ENCODE measurements around the gene PJA1.

PJA1 gene, protein sequence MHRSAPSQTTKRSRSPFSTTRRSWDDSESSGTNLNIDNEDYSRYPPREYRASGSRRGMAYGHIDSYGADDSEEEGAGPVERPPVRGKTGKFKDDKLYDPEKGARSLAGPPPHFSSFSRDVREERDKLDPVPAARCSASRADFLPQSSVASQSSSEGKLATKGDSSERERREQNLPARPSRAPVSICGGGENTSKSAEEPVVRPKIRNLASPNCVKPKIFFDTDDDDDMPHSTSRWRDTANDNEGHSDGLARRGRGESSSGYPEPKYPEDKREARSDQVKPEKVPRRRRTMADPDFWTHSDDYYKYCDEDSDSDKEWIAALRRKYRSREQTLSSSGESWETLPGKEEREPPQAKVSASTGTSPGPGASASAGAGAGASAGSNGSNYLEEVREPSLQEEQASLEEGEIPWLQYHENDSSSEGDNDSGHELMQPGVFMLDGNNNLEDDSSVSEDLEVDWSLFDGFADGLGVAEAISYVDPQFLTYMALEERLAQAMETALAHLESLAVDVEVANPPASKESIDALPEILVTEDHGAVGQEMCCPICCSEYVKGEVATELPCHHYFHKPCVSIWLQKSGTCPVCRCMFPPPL

DNA sequence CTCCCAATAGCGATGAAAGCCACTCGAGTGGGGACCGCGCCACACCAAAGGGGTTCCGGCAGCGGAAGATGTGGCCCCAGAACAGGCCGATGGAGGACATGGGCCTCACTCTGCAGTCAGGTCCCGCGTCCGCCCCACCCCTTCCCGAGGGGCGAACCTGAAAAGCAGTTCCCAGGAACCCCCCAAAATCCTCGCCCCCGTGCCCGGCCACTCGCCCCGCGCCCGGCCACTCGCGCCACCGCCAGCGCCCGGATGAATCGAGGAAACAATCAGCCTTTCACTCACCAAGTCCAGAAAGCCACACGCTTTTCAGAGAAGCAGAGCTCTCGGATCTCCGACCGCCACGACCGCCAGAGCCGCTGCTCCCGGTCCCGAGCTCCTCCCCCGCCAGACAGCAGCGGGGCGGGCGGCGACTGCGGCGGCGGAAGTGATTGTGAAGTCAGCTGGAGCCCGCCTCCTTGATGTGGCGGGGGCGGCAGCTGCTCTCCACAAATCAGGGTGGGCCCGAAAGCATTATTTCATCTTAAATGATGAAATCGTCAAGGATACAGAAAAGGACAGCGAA, at the start of gene PJA1:
Gene PJA1 (minus strand): TSS at position 367 of the 565 bp plus-strand sequence. CDS start 2,380 bp downstream, outside the sequence.
- peak; percentile 49 for DNase-seq

DNA sequence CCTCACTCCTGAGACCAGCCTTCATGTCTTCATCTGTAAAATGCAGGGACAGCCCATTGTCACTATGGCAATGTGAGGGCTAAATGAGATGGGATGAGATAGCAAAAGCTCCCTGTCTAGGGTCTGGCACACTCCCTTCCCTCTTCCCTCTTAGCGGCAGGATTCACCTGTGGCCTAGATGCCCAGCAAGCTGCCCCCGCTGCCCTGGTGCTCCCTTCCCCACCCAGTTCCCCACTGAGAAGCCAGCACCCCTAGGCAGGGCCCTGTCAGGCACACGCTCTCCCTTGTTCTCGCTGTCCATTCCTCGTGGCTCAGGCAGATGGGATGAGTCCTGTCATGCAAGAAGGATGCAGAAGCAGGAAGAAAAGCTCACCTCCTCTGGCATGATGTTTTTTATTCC, 49.2 kb upstream of the PJA1 start:
- no peak for DNase-seq

GRCh38 chrX:69211701-69212100, 46.4 kb upstream of the PJA1 start:
- DNase-seq = no peak

DNA sequence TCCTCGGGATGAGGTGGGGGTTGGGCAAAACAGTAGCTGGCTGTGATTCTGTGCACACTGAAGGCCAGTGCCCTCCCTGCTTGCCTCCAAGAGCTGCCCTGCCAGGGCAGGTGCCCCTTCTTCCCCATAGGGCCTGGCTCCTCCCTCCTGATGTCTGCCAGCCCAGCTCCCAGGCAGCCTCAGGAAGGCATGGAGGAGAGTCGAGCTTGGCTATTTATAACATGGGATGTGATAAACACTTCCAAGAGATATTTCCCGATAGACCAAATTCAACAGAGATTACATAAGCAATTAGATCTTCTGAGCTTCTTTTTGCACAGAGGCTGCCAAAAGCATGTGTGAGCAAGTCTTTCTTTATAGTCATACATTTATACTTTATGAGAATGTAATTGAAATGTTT, 45.3 kb upstream of the PJA1 start:
- no peak for DNase-seq

GRCh38 chrX:69207216-69207615, 42.0 kb upstream of the PJA1 start:
- DNase-seq = no peak

DNA sequence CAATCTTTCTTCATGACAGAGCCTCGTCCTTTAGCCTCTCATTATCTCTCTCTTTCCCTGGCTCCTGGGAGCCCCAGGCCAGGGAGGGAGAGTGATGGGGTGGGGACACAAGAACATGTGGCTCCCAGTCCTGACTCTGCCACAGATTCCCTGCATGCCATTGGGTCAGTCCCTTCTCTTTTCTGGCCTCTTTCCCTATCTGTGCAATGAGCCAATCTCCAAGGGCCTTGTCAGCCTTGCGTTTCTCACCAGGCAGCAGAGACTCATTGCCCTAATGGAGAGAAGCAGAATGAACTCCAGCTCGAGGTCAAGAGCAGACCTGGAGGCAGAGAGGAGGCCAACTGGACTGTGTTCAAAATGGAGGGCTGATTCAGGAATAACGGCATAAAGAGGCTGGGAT, 38.4 kb upstream of the PJA1 start:
- DNase-seq = no peak

DNA sequence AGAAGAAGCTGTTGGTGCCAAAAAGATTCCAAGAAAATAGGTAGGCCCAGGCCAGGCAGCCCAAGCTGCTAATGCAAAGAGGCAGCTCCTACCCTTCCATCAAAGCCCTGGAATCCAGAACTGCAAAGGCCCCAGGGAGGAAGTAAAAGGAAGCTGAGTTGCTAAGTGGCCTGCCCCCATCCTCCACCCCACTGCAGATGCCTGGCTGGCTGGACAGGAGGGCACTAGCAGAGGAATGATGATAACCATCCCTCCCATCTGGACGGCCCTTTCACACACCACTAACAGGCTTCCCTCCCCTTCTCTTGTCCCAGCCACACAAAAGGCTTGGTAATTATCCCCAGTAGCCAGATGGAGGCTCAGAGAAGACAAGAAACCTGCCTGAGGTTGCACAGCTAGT, 32.4 kb upstream of the PJA1 start:
- no peak for DNase-seq

- no peak for DNase-seq
Observed at GRCh38 chrX:69196666-69197065, 31.4 kb upstream of the PJA1 start.

DNA sequence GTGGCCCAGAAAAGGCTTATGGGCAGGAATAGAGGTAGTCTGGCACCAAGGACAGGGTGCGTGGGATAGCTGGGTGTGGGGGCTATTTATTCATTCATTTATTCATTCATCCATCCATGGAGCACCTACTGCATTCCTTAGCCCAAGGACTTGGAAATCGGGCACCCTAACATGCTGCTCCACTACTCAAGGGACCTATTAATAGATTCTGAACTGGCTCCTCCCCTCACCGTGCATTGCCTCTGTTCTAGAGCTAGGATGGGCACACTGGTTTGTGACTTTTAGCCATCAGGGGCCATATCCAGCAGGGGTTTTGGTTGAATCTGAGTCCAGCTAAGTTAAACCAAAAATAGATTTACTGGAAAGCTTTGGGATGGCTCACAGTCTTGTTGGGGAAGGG, 30.6 kb upstream of the PJA1 start:
- no peak for DNase-seq

DNA sequence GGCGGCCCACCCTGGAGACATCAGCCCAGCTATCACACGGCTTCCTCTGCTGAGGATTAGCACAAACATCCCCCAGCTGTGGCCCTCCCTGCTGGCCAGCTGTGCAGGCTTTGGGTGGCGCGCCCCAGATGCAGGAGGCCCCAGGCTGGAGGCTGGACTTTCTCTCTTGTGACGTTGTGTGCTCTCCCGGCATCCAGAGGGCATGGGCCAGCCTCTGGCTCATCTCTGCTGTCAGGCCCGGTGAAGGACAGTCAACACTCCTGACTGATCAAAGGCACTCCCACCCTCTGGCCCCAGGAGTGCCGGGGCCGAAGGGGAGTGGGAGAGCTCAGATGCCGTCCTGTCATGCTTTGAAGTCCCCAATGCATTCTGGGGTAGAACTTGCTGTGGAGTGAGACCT, 29.9 kb upstream of the PJA1 start:
- no peak for DNase-seq

- DNase-seq = no peak
Observed at GRCh38 chrX:69192603-69193002, 27.4 kb upstream of the PJA1 start.

- DNase-seq = no peak
Observed at GRCh38 chrX:69189576-69190371, 24.5 kb upstream of the PJA1 start.

DNA sequence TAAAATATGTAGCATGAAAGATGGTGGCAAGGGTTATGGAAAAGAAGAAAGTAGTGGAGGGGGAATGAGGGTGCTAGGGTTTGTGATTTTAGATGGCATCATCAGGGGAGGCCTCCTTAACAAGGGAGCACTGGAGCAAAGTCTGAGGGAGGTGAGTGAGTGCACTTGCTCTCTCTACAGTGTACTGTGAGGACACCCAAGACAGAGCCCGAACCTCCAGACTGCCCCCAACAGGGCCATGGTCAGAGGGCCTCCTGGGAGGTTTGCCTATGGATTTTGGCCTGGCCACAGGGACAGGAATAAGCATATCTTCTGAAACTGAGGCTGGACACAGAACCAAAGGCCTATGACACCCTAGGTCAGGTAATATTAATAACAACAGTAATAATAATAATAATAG, 21.4 kb upstream of the PJA1 start:
- DNase-seq = no peak

DNA sequence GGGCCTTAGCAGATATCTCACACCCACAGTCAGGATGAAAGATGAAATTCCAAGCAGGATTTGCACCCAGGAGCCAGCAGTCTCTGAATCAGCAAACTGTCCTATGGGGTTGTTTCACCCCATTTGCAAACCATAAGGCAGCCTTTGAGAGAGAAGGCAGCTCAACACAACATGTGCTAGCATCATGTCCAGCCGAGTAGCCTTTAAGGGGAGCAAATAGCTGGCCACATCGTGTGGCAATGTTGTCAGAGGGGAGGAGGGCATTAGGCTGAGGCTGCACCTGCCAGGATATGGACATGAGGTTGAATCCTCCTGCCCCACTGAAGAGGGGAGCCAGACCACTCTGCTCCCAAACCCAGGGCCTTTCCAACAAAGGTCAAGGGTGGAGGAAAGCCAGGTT, 20.6 kb upstream of the PJA1 start:
- no peak for DNase-seq

- DNase-seq = no peak
Observed at GRCh38 chrX:69185141-69185540, 19.9 kb upstream of the PJA1 start.

DNA sequence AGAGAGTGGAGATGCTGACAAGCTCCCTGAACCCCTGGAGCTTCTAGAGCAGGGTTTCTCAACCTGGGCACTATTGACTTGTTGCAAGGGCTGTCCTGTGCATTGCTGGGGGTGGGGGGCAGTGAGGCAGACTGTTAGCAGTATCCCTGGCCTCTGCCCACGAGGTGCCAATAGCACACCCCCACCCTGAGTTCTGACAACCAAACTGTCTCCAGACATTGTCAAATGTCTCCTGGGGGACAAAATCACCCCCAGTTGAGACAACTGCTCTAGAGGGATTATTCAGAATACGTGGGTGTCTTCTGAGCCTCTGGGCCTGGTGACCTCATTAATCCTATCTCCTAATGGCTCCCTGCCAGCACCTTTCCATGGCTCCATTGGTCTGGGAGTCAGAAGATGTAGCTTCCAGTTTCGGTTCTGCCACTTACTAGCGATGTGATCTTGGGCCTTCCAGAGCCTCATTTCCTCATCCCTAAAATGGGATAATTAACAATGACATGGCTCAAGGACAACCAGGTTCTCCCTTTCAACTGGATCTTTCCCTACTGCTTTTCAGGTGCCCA, 17.6 kb upstream of the PJA1 start:
- no peak for DNase-seq

DNA sequence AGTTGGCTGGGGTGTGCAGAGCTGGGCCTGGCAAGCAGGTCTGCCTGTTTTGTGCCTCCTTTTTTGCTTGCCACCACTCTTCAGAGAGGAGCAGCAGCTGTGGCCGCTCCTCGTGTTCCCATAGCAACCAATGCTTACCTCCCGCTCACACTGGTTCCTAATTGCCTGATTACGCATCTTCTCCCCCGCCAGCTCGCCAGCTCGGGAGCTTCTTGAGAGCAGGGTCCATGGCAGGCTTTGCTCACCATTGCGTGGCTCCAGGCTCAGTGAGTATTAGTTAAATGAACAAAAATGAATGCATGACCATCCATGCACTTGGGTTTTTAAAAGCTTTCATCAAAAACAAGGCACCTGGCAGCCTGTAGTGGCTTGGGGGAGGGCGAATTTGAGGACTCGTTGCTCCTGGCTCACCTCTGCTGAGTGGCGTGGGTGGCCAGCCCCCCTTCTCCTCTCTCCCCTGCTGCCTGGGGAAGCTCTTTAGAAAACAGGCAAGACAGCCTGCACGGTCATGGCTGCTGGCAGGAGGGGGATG, 14.2 kb upstream of the PJA1 start:
- no peak for DNase-seq

DNA sequence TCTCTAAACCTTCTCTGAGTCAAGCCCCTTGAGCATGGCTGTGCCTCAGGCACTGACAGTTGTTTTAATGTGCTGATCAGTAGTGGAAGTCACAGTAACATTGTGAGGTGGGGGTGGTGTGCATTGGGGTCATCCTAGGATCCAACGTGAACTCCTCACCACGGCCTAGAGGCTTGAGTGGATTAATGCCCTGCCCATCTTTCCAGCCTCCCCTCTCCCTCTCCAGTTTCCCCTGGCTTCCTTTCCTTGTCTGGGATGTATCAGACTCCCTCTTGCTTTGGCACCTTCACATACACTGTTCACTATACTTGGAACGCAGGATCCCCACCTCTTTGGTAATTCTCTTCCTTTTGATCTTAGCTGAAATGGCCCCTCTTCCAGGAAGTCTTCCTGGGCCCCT, 13.3 kb upstream of the PJA1 start:
- DNase-seq = no peak

GRCh38 chrX:69177511-69178162, 12.4 kb upstream of the PJA1 start:
- no peak for DNase-seq

DNA sequence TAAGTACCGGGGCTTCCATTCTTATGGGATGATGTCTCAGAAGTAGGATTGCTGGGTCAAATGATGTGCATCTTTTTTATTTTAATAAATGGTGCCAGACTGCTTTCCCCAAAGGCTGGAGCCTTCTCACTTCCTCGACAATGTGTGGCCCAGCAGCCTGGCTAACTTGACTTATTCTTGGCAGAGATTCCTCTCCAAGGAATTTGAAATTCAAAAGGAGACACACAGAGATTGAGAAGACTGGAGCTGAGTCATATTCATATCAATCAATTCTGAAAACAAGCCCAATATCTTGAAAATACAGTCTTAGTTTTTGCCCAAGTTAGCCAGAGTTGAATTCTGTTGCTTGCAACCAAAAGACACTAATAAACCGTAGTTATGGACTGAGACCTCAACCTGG, 10.8 kb upstream of the PJA1 start:
- no peak for DNase-seq

DNA sequence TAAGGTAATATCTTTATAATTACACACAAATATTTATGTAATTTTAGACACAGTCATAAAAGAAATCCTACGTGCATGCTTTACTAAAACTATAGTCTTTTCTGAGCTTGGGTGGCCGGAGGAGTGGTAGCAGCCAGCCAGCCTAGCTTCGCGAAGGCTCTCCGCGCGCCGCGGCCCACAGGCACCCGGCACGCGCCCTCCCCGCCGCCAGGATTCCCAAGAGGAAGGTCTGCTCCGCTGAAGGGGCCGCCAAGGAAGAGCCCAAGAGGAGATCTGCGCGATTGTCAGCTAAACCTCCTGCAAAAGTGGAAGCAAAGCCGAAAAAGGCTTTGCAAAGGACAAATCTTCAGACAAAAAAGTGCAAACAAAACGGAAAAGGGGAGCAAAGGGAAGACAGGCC, 8.7 kb upstream of the PJA1 start:
- no peak for DNase-seq

- no peak for DNase-seq
Observed at GRCh38 chrX:69172937-69173336, 7.7 kb upstream of the PJA1 start.

DNA sequence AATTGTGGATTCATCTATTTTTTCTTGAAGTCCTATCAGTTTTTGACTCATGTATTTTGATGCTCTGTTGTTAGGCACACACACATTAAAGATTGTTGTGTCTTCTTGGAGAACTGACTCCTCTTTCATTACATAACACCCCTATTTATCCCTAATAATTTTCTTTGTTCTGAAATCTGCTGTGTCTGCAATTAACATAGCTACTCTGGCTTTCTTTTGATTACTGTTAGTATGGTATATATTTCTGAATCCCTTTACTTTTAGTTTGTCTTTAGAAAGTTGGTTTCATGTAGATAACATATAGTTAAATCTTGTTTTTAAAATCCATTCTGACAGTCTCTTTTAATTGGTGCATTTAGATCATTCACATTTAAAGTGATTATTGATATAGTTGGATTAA, 5.1 kb upstream of the PJA1 start:
- no peak for DNase-seq
